HG02678 (cell line): ENCODE results near the gene IFNL3.
"Not testable (repeated sequence)": the region's sequence is repeated elsewhere in the genome, so short reads cannot be mapped to it uniquely, and the experiment has no call there.

Source experiments
- ATAC-seq: cut with Tn5 transposase; IDR thresholded peaks from one replicate; pipeline ENCODE4 v1.9.1; 2021; ENCODE audit warnings: mild to moderate bottlenecking, moderate library complexity; ENCODE audit not compliant: unreplicated experiment

Gene IFNL3

DNA sequence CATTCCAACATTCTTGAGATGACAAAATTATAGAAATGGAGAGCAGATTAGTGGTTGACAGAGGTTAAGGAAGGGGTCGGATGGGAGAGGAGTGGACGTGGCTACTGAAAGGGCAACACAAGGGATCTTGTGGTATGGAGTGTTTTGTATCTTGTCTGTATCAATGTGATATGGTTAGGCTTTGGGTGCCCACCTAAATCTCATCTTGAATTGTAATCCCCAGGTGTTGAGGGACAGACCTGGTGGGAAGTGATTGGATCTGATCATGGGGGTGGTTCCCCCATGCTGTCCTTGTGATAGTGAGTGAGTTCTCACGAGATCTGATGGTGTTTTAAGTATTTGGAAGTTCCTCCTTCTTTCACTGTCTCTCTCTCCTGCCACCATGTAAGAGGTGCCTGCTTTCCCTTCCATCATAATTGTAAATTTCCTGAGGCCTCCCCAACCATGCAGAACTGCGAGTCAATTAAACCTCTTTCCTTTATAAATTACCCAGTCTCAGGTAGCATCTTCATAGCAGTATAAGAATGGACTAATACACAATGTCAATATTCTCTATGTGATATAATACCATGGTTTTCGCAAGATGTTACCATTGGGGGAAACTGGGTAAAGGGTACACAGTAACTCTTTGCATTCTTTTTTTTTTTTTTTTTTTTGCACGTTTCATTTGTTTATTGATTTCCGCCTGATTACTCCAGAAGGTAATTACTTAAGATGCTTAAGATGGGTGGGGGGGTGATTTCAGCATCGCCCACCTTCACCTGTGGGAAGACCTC lies 8.8 kb upstream of the IFNL3 start:
- no peak for ATAC-seq

DNA sequence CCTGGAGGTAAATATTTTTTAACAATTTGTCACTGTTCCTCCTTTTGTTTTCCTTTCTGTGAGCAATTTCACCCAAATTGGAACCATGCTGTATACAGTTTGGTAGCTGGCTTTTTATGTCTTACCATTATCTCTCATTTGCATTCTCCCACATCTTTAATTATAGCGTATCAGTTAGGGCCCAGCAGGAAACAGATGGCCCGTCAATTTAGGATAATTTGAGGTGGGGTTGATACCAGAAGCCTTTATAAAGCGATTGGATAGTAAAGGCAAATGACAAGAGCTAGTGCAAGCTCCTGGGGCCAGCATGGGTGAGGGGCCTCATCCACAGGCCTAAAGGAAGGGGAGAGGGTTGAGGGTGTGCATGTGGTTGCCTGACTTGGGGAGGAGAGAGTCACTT lies 7.7 kb upstream of the IFNL3 start:
- no peak for ATAC-seq

DNA sequence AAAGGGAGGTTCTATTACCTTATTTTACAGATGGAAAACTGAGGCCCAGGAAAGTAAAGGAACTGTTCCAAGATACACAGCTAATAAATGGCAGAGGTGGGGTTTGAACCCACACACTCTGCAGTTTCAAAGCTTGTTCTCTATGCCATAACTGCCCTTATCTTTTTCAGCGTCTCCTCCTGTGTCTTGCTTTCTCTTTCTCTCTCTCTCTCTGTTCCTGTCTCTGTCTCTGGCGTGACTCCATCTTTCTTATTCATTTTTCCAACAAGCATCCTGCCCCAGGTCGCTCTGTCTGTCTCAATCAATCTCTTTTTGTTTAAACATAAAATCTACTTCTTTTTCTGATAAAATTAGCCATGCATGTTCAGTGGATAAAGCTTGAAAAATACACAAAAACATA lies 7.0 kb upstream of the IFNL3 start:
- ATAC-seq, result no peak

DNA sequence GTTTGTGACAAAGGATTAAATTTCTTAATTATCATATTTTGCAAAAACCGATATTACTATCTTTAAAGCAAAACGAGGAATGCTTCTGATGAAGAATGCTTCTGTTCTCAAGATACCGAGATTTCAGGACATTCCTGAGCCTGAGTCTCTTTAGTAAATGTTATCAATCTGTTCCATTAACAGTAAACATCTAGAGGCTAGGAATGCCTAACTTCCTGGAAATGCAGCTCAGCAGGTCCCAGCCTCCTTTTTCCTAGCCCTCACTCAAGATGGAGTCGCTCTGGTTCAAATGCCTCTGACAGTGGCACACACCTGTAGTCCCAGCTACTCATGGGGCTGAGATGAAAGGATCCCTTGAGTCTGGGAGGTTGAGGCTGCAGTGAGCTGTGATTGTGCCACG lies 6.3 kb upstream of the IFNL3 start:
- no peak for ATAC-seq

DNA sequence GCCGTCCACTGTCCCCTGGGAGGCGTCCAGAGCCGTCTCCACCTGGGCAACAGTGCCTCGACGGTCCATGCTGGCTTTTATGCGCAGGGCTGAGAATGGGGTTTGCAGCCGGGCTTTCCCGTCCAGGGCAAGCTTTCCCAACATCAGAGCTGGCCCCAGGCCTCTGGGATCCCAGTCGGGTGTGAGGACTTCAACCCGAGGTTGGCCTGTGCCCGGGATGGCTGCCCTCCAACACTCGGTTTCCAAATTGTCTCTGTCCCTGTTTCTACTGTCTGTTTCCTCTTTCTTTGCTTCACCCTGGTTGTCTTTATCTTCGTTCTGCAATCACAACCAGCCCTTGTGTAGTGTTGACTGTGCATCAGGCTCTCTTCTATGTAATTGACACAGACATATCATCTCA lies 4.0 kb upstream of the IFNL3 start, which contains the start of gene IFNL4:
IFNL4 (minus strand) TSS at position 51 of the 400 bp plus-strand sequence.
- no peak for ATAC-seq

DNA sequence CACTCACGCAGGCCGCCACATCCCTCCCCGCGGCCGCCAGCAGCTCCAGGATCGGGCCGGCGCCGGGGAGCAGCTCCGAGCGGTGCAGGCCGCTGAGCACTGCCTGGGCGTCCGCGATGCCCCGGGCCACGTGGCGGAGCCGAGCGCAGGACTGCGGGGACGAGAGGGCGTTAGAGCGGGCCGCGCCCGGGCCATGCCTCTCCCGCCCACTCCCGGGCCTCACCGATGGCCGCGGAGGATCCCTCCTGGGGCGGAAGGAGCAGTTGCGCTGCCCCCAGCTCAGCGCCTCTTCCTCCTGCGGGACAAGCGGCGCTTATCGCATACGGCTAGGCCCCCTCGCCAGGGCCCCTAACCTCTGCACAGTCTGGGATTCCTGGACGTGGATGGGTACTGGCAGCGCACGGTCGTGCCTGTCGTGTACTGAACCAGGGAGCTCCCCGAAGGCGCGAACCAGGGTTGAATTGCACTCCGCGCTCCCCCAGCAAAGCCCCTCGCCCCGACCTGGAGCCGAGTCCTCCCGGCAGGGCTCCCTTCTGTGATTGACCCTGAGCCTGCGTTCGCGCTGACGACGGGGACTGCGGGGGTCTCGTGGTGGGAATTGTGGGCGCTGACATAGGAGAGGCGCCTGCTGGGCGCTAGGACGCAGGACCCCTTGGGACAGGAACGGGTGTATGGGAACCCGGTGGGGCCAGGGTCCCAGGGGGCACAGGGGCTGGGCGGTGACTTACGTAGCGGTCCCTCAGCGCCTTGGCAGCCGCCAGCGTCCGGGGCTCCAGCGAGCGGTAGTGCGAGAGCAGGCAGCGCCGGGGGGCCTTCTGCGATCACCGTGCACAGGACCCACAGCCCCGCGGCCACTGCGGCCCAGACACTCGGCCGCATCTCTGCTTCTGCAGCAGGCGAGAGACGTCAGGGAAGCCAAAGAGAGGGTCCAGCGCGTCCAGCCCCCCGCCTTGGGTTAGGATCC lies 3.2 kb upstream of the IFNL3 start:
- no peak for ATAC-seq

DNA sequence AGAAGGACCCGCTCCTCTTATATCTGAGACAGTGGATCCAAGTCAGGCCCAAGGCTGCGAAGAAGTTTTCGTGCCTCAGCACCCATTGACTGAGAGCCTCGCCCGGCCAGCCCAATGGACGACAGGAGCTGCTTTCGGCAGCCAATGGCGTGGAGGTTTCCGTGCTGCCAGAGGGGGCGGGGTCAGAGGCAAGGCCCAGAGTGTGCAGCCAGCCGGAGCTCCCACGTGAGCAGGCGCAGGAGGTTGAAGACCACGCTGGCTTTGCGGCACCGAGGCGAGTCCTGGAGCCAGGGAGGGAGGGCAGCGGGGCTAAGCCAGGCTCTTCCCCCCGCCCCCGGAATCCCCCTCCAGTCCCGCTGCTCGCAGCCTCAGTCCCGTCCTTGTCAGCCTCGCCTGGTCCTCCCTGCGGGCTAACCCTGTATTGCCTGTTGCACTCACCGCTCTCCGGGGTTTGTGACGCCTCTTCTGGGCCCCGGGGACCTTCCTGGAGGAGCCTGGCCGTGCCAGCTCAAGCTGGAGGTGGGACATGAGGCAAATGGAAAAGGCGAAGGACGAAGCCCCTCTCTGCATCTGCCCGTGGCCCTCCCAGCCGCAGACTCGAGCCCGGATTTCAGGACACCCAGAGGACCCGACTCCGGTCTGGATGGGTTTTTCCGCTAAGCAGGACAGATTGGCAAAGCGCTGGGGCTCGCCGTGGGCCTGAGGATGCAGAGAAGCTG lies 2.3 kb upstream of the IFNL3 start:
- no peak for ATAC-seq

DNA sequence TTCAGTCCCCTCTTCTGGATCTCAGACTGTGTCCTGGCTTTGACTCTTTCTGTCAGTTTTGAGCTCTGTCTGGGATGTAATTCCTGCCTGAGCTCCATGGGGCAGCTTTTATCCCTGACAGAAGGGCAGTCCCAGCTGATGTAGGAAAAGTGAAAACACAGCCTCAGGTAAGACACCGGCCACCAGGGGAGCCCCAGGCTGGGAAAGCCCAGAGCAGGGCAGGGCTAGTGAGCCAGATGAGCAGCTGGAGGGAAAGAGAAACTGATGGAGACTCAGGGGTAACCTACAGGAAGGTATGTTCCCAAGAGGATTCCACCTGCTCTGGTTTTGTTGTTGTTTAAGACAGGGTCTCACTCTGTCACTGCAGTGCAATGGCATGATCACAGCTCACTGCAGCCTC lies 360 bp upstream of the IFNL3 start:
- ATAC-seq, result not testable (repeated sequence)

DNA sequence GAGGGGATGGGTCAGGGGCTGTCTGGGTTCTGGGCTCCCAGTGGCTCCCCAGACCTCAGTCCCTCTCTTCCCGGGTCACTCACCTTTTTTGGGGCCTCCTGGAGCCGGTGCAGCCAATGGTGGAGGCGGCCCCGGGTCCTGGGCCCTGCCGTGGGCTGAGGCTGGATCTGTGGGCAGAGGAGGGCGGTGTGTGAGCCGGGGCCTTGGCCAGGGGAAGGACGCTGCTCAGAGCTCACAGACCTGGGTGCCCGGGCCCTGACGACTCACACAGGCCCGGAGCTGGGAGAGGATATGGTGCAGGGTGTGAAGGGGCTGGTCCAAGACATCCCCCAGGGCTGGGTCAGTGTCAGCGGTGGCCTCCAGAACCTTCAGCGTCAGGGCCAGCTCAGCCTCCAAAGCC lies 1.1 kb downstream of the IFNL3 start:
- ATAC-seq, result not testable (repeated sequence)

DNA sequence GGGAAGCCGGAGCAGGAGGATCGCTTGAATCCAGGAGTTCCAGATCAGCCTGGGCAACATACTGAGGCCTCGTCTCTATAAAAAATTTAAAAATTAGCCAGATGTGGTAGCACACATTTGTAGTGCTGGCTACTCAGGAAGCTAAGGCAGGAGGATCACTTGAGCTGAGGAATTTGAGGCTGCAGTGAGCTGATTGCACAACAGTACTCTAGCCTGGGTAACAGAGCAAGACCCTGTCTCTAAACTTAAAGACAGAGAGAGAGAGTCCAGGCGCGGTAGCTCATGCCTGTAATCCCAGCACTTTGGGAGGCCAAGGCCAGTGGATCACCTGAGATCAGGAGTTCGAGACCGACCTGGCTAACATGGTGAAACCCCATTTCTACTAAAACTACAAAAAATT lies 4.4 kb downstream of the IFNL3 start:
- no peak for ATAC-seq

DNA sequence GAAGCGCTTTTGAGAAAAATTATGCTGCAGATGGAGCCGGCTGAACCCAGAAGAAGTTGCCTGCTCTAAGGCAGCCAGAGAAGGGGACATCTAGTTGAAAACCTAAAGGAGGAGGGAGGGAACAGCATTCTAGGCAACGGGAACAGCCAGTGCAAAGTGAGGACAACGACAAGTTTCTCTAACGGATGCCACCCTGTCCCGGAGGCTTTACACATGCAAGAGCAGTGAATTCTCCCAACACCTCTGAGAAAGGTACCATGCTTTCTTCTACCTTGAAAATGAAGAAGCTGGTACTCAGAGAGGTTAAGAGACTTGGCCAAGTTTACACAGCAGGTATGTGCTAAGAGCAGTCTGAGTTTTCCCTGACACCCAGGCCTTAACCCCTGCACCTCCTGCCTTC lies 5.9 kb downstream of the IFNL3 start:
- no peak for ATAC-seq

DNA sequence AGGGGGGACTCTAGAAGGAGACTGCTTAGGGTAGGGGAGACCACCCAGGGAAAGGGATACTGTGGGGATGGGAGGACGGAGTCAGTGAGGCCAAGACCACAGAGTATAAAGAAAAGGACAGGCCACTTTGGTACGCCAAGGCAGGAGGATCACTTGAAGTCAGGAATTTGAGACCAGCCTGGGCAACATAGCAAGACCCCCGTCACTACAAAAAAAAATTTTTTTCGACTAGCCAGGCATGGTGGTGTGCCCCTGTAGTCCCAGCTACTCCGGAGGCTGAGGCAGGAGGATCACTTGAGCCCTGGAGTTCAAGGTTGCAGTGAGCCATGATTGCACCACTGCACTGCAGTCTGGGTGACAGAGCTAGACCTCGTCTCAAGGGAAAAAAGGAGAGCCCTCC lies 6.6 kb downstream of the IFNL3 start:
- ATAC-seq, result no peak

DNA sequence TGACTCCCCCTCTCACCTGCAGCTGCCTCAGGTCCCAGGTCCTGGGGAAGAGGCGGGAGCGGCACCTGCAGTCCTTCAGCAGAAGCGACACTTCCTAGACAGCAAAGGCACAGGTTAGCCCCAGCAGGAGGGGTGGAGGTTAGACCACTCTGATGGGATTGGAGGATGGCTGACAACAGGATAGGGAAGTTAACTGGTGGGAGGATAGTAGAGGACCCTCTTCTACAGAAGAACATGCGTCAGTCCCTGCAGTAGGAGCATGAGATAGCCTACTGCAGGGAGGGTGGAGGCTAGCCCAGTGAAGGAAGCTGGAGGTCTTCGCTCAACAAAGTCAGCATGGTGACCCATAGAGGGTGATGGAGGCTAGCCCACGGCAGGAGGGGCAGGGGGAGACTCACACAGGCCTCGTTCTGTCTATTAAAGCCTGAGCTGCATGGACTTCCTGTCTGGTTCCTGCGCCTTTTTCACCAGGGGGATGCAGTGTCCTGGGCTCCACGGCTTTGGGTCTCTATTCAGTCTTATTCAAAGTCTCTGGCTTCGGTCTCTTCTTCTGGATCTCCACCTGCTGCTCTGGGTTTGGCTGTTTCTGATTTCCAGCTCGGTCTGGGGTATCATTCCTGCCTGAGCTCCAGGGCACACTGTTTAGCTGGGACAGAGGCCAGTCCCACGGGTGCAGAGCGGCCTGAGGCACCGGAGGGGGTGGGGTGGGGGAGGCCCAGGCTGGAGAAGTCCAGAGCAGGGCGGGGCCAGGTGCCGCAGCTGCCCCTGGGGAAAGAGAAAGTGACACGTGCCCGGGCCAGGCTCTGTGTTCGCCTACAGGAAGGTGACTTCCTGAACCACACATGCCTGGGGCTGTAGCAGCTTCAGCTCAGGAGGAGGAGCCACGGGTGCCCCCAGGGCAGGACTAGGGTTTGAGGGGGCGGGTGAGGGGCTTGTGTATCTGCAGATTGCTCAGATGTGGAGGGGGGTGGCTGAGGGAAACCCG lies 7.3 kb downstream of the IFNL3 start:
- ATAC-seq, result no peak

DNA sequence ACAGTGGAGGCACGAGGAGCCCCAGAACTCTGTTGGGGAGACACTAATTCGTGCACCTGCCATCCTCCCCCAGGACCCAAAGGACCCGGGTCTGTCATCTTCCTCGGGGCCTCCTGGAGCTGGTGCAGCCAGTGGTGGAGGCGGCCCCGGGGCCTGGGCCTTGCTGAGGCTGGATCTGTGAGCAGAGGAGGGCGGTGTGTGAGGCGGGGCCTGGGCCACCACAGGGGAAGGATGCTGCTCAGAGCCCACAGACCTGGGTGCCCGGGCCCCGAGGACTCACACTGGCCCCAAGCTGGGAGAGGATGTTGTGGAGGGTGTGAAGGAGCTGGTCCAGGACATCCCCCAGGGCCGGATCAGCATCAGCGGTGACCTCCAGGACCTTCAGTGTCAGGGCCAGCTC lies 8.3 kb downstream of the IFNL3 start:
- no peak for ATAC-seq

DNA sequence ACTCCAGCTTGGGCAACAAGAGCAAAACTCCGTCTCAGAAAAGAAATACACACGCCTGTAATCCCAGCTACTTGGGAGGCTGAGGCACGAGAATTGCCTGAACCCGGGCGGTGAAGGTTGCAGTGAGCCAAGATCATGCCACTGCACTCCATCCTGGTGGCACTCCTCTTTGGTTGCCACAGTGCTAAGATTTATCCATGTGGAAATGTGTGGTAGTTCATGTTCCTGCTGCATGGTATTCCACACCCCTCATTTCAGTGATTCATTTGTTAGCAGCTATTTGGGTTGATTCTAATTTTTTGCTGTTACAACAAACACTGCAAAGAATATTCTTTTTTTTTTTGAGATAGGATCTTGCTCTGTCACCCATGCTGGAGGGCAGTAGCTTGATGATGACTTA lies 12.1 kb downstream of the IFNL3 start:
- no peak for ATAC-seq

DNA sequence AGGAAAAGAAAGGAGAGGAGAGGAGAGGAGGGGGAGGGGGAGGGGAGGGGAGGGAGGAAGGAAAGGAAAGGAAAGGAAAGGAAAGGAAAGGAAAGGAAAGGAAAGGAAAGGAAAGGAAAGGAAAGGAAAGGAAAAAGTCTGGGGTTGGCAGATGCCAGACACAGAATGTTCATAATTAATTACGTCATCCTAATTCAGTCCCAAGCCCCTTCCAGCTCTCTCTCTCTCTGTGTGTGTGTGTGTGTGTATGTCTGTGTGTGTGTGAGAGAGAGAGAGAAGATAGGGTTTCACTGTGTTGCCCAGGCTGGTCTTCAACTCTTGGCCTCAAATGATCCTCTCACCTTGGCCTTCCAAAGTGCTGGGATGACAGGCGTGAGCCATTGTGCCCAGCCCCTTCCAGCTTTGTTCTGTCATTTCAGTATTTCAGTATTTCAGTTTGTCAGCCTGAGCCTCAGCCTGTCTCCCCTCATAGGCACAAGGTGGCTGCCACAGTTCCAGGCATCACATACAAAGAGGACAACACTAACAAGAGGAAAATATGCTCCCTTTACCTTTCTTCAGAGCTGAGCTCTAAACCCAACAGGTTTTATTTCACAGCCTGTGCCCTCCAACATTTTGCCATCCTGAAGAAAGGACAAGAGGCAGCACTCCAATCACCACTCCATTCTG lies 14.6 kb downstream of the IFNL3 start:
- no peak for ATAC-seq

DNA sequence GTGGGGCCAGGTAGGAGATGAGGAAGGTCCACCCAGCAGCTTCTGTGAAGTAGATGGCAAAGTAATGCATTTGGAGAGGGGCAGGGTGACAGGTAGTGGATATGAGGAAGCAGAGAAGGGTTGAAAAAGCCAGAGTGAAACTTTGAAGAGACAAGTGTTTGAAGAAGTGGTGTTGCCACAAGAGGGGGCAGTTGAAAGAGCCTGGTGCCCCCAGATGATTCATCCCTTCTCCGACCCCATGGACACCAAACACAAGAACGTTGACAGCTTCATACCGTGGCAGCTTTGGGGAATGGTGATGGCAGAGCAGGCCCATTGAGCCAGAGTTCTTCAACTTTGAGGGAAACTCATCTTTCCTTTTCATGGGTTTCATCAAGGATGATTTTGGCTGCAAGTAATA lies 19.9 kb downstream of the IFNL3 start:
- ATAC-seq, result no peak

DNA sequence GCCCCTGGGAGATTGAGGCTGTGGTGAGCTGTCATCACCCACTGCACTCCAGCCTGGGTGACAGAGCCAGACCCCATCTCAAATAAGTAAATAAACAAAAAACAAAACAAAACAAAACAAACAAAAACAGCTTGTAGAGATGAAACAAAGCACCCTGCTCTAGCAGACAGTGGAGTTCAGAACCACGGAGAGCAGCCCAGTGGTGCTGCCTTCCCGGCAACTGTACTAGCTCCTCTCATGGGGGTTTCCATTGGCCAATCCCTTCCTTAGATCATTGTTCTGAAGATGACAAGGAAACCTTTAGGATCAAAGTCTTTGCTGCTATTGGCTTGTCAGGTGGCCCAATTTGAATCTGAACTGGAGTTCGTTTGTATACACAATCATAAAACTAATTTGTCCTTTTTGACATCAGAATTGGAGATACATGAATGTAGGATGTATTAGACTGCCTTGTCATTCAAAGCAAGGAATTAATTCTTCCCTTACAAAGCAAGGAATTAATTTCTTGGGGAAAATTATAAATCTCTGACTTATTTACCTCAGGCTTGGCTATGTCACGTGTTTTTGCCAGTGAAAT lies 21.0 kb downstream of the IFNL3 start:
- no peak for ATAC-seq

DNA sequence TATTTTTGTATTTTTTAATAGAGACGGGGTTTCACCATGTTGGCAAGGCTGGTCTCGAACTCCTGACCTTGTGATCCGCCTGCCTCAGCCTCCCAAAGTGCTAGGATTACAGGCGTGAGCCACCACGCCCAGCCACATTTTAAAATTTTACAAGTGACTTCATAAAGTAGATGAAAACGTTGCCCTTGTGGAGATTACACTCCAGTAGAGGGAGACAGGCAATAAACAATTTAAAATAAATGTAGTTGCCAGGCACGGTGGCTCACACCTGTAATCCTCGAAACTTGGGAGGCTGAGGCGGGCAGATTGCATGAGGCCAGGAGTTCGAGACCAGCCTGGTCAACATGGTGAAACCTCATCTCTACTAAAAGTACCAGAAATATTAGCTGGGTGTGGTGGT lies 25.7 kb downstream of the IFNL3 start:
- ATAC-seq, result not testable (repeated sequence)
